LNCAP (cell line): ENCODE data around the gene MED14.

Source experiments
- TF ChIP-seq, protein P1 (sequence below): fragments of 450-650 bp; IDR thresholded peaks from 2 replicates; pipeline ENCODE4 v1.5.1; 2017; ENCODE audit warnings: mild to moderate bottlenecking

Gene MED14

GRCh38 chrX:40722930-40723329 is 12.4 kb downstream of the MED14 start:
- TF ChIP-seq, protein P1, sequence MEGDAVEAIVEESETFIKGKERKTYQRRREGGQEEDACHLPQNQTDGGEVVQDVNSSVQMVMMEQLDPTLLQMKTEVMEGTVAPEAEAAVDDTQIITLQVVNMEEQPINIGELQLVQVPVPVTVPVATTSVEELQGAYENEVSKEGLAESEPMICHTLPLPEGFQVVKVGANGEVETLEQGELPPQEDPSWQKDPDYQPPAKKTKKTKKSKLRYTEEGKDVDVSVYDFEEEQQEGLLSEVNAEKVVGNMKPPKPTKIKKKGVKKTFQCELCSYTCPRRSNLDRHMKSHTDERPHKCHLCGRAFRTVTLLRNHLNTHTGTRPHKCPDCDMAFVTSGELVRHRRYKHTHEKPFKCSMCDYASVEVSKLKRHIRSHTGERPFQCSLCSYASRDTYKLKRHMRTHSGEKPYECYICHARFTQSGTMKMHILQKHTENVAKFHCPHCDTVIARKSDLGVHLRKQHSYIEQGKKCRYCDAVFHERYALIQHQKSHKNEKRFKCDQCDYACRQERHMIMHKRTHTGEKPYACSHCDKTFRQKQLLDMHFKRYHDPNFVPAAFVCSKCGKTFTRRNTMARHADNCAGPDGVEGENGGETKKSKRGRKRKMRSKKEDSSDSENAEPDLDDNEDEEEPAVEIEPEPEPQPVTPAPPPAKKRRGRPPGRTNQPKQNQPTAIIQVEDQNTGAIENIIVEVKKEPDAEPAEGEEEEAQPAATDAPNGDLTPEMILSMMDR, result no peak

GRCh38 chrX:40721489-40722106 is 13.7 kb downstream of the MED14 start:
- TF ChIP-seq, protein P1, result no peak

DNA sequence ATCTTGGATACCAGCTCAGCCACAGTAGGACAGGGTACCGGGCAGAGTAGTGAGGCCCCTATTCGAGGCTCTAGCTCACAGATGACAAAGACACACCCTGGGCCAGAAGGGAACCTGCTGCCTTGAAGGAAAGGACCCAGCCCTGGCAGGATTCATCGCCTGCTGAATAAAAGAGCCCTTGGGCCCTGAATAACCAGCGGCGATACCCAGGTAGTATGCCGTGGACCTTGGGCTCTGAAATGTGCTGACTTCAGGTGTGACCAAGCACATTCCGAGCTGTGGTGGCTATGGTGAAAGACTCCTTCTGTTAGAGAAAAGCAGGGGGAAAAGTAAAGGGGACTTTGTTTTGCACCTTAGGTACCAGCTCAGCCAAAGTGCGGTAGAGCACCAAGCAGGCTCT is 14.6 kb downstream of the MED14 start:
- TF ChIP-seq, protein P1, result no peak

DNA sequence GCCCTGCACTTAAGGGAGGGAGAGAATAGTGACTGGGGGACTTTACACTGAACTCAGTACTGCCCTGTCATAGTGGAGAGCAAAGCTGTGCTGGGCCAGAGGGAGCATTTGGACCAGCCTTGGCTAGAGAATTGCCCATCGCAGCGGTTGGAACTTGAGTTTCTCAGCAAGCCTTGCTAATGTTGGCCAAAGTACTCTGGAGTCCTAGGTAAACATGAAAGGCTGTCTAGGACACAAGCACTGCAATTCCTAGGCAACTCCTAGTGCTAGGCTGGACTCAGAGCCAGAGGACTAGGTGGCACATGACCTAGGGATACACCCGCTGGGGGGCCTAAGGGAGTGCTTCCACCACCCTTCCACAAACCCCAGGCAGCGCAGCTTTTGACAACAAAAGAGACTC is 15.0 kb downstream of the MED14 start:
- TF ChIP-seq, protein P1, result no peak

DNA sequence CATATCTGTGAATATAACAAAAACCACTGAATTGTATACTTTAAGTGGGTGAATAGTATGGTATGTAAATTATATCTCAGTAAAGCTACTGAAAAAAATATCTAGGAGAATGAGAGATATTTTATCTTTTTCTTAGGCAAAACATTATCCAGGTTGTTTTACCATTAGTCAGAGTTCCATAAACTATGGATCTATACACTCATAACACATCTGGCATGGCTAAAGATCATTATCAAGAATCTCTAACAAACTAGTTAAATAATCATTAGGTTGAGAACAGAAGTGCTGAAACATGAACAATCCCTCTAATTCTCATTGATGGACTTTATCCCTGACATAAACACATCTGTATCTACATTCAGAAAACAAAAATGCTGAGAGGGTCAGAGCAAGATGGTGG is 15.6 kb downstream of the MED14 start:
- TF ChIP-seq, protein P1, result no peak

GRCh38 chrX:40719218-40719617 is 16.1 kb downstream of the MED14 start:
- TF ChIP-seq, protein P1, result no peak

DNA sequence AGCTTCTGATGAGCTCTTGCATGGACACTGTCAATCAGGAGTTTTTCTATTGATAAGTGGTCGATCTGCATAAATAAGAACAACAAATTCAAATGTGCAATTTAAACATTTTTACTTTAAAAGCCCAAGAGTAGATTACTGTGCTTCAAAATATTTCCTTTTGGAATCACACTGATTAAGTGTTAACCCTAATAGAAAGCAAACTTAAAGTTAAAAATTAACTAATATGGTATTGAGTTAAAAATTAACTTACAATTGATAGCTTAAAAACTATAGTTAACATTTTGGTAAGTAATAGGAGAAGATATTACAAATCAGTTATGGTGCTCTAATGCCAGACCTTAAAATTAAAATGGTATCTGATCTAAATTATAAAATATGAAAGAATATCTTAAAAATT is 25.9 kb downstream of the MED14 start:
- TF ChIP-seq, protein P1, result no peak

DNA sequence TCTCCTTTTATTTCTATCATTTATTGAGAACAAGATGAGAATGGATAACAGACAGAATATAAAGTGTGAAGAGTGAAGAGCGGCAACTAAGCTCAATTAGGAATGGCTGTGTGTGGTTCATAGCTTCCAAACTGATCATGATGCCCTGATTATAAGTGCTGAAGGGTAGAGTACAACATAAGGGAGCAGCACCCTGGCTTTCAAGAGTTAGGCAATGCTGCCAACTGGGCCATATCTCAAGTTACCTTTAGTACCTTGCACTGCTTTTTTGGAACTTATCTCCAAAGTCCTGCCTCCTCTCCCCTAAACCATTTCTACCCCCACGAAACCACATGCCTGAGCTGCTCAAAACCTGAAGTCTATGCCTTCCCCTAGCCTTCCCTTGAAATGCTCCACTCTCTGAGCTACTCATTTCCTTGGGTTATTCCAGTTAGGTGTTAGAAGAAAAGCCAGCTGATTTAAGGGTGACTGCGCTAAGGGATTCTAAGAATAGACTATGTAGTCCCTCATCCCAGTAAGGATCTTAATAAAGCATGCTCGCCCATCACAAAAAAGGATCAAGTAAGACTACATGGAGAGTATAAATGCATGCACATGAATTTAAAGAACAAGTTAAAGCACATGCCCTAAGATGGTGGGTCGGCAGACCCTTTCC is 29.6 kb downstream of the MED14 start:
- TF ChIP-seq, protein P1, result no peak
